CD14-positive monocyte (primary cell): ENCODE measurements around the gene D2HGDH. TPM values are rescaled to one million over a fixed set of nuclear protein-coding genes. Genes with fewer than 3 reads are reported as not detected.

Source experiments
- DNase-seq, 3 donors: peaks; one replicate each; pipeline ENCODE4 v3.0.0-alpha.2; 2011 to 2022
- H2AFZ ChIP-seq: 2 replicates; pipeline ENCODE4 v1.6.0; 2012; ENCODE audit warnings: mild to moderate bottlenecking, low read depth, low read length, inconsistent platforms; ENCODE audit not compliant: insufficient read depth, poor library complexity, severe bottlenecking
- H3K27ac ChIP-seq, 2 donors: 1 replicate in 1 of 2; 2 replicates in 1 of 2; pipeline ENCODE4 v1.5.1; 2012 to 2013; ENCODE audit warnings: low read length in 2 of 2, control low read depth in 1 of 2, inconsistent platforms in 1 of 2, low read depth in 1 of 2, mild to moderate bottlenecking in 1 of 2
- H3K27me3 ChIP-seq, 2 donors: one replicate each; pipeline versions ENCODE4 v1.6.0 to v1.6.1; 2011 to 2013; ENCODE audit warnings: low read length in 2 of 2; ENCODE audit not compliant: control insufficient read depth in 2 of 2, insufficient read depth in 2 of 2
- H3K36me3 ChIP-seq, 2 donors: replicated peaks in 1 of 2; 1 replicate in 1 of 2; 2 replicates in 1 of 2; pipeline versions ENCODE4 v1.5.1 to v1.6.1; 2012 to 2013; ENCODE audit warnings: low read length in 2 of 2, control low read depth in 1 of 2, inconsistent platforms in 1 of 2, mild to moderate bottlenecking in 1 of 2; ENCODE audit not compliant: insufficient read depth in 2 of 2, control insufficient read depth in 1 of 2
- H3K4me1 ChIP-seq, 2 donors: 1 replicate in 1 of 2; 2 replicates in 1 of 2; pipeline versions ENCODE4 v1.5.1 to v1.6.1; 2012 to 2013; ENCODE audit warnings: low read length in 2 of 2, control low read depth in 1 of 2, inconsistent platforms in 1 of 2, mild to moderate bottlenecking in 1 of 2, moderate library complexity in 1 of 2; ENCODE audit not compliant: insufficient read depth in 2 of 2, control insufficient read depth in 1 of 2
- H3K4me2 ChIP-seq: replicated peaks from 2 replicates; pipeline ENCODE3; 2012; ENCODE audit warnings: low read length, moderate library complexity, mild to moderate bottlenecking; ENCODE audit not compliant: poor library complexity, severe bottlenecking; ENCODE audit errors: extremely low read depth
- H3K4me3 ChIP-seq, 3 experiments: fragments of 200-600 bp in 1 of 3; sonication (generic) in 1 of 3; replicated peaks in 1 of 3; 1 replicate in 2 of 3; 2 replicates in 1 of 3; pipeline ENCODE4 v1.5.1; 2011 to 2013; ENCODE audit warnings: low read length in 3 of 3, mild to moderate bottlenecking in 3 of 3, control low read depth in 2 of 3, low read depth in 2 of 3, inconsistent platforms in 1 of 3, moderate library complexity in 1 of 3
- H3K79me2 ChIP-seq: 2 replicates; pipeline ENCODE4 v1.6.0; 2012; ENCODE audit warnings: mild to moderate bottlenecking, control low read depth, inconsistent platforms, low read length, moderate library complexity; ENCODE audit not compliant: insufficient read depth
- H3K9ac ChIP-seq: 2 replicates; pipeline ENCODE4 v1.6.0; 2017; ENCODE audit warnings: low read length, mild to moderate bottlenecking; ENCODE audit not compliant: insufficient read depth, poor library complexity, severe bottlenecking
- H3K9me3 ChIP-seq, 2 donors: replicated peaks in 1 of 2; 1 replicate in 1 of 2; 2 replicates in 1 of 2; pipeline versions ENCODE4 v1.5.1 to v1.6.1; 2012 to 2013; ENCODE audit warnings: low read length in 2 of 2, control low read depth in 1 of 2; ENCODE audit not compliant: control insufficient read depth in 1 of 2, insufficient read depth in 1 of 2
- H4K20me1 ChIP-seq: 2 replicates; pipeline ENCODE4 v1.6.0; 2012; ENCODE audit warnings: mild to moderate bottlenecking, low read length, control low read depth, moderate library complexity; ENCODE audit not compliant: insufficient read depth
- H3K27ac Mint-ChIP-seq, 7 donors: one replicate each; pipeline ENCODE4 v1.8.0; 2020; ENCODE audit warnings: mild to moderate bottlenecking in 7 of 7, mixed read lengths in 7 of 7, moderate library complexity in 6 of 7, inconsistent platforms in 2 of 7
- H3K27me3 Mint-ChIP-seq, 3 donors: one replicate each; pipeline ENCODE4 v1.8.0; 2021 to 2022; ENCODE audit warnings: low read depth in 3 of 3, mild to moderate bottlenecking in 3 of 3, mixed read lengths in 3 of 3, moderate library complexity in 3 of 3, inconsistent platforms in 1 of 3
- H3K36me3 Mint-ChIP-seq, 2 donors: one replicate each; pipeline ENCODE4 v1.8.0; 2020; ENCODE audit warnings: mixed read lengths in 2 of 2, inconsistent platforms in 1 of 2, mild to moderate bottlenecking in 1 of 2
- H3K4me1 Mint-ChIP-seq: one replicate; pipeline ENCODE4 v1.8.0; 2020; ENCODE audit warnings: mild to moderate bottlenecking, mixed read lengths
- H3K4me3 Mint-ChIP-seq, 2 donors: one replicate each; pipeline ENCODE4 v1.8.0; 2020; ENCODE audit warnings: mild to moderate bottlenecking in 2 of 2, mixed read lengths in 2 of 2, moderate library complexity in 1 of 2
- H3K9me3 Mint-ChIP-seq, 7 donors: one replicate each; pipeline ENCODE4 v1.8.0; 2020 to 2022; ENCODE audit warnings: mixed read lengths in 7 of 7, mild to moderate bottlenecking in 6 of 7, moderate library complexity in 6 of 7, inconsistent platforms in 2 of 7
- CTCF ChIP-seq: fragments of 200-600 bp; IDR thresholded peaks from one replicate; pipeline ENCODE4 v1.8.0; 2022; ENCODE audit warnings: antibody characterized with exemption, mild to moderate bottlenecking
- WGBS: methylation state at CpG from one replicate; pipeline ENCODE4 v1.1.5; 2013; ENCODE audit warnings: missing lambda C conversion rate; ENCODE audit not compliant: insufficient coverage; 5-methylcytosine and 5-hydroxymethylcytosine counted together
- intact Hi-C, 2 donors: fragments of 100-400 bp; cut with micrococcal nuclease; formaldehyde crosslinking; loops; one replicate each; pipeline versions ENCODE4 v1.15.0 to v1.15.1; 2023
- polyA plus RNA-seq, 3 donors: library from polyadenylated mRNA; depleted of rRNA in 1 of 3; unstranded in 2 of 3; stranded (reverse) in 1 of 3; fragments of 300-500 nt in 2 of 3; fragments of >200 nt in 1 of 3; fragmentation: Illumina TruSeq in 2 of 3; gene quantifications; 1 replicate in 2 of 3; 2 replicates in 1 of 3; pipeline ENCODE4 v1.2.3, GENCODE V29; 2012 to 2021

D2HGDH gene
- polyA plus RNA-seq, 3 donors = 1.0 to 57.1 (median 1.1) TPM

DNA sequence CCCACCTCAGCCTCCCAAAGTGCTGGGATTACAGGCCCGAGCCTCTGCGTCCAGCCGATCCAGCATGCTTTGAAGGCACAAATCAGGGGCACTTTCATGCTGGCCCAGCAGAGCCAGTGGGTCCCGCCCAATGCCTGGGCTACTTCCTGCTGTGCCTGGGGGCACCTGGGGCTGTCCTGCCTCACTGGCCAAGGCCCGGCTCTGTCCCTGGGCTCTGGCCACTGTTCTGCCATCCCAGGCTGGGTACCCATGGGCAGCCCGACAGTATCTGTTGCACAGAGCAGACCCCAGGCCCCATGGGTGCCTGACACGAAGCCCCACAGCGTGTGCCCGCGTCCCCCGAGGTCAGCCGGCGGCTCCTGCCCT lies 35.4 kb downstream of the D2HGDH start:
- Histone ChIP-seq H3K4me1 (no peaks in the 10 kb centered on the region), H3K9me3 (no peaks in the 10 kb centered on the region), H3K27ac (no peak overlapping the region), H3K36me3 (no peaks in the 10 kb centered on the region), H3K4me3 (no peak overlapping the region), H3K9ac (no peak overlapping the region), H3K79me2 (no peaks in the 10 kb centered on the region), H3K4me2 (no peak overlapping the region), H4K20me1 (no peaks in the 10 kb centered on the region), H3K27me3 (no peaks in the 10 kb centered on the region), H2AFZ (no peak overlapping the region)
- no peak for TF ChIP-seq CTCF
- 87% methylated on average over 13 of the region's 13 CpGs for WGBS
- H3K27me3 Mint-ChIP-seq = peaks cover 4 to 13% (median 5%) of the 10 kb centered on the region in 3 donors
- no peak for DNase-seq
- no peak overlapping the region for H3K27ac Mint-ChIP-seq
- H3K36me3 Mint-ChIP-seq = peaks cover 0 to under 1% of the 10 kb centered on the region in 2 donors
- H3K9me3 Mint-ChIP-seq = no peaks in the 10 kb centered on the region
- no peak overlapping the region for H3K4me3 Mint-ChIP-seq
- intact Hi-C loops = no loop called here
- peaks cover 5% of the 10 kb centered on the region for H3K4me1 Mint-ChIP-seq

DNA sequence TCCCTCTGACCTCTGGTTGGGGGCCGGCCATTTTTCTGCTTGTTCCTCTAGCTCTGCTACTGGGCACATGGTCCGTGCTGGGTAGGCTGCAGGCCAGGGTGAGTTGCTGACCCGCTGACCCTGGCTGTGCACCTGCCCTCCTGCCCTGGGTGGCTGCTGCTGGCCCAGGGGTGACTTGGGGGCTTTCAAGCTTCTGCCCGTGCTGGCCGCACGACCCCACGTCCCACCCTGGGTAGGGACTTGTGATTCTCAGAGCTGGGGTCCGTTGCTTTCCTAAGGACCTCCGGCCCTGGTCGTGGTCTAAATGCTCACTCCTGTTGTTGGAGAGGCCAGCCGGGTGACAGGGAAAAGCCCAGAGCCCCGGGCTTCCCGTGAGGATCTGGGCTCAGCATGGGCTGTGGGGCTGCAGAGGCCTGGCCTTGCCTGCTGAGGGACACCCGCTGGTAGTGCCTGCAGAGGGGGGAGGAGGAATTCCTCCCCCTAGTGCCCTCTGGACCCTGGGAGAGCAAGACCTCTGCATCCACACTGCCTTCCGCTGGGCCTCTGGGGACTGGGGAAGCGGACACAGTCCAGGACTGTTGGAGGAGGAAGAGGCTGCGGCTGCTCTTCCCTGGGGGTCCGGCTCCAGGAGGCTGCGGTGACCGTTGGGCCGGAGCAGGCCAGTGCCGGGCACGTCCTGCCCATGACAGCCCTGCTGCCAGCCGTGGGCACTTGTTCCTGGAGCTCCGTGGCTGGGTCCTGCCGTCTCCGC lies 35.9 kb downstream of the D2HGDH start:
- Mint-ChIP-seq H3K36me3 (no peaks in the 10 kb centered on the region), H3K4me1 (peaks cover 5% of the 10 kb centered on the region), H3K27ac (no peak overlapping the region), H3K4me3 (no peak overlapping the region), H3K9me3 (no peaks in the 10 kb centered on the region), H3K27me3 (peaks cover 4 to 16% (median 5%) of the 10 kb centered on the region in 3 donors)
- Histone ChIP-seq H3K9me3 (no peaks in the 10 kb centered on the region), H3K27ac (no peak overlapping the region), H3K36me3 (no peaks in the 10 kb centered on the region), H3K9ac (no peak overlapping the region), H3K79me2 (no peaks in the 10 kb centered on the region), H3K4me1 (no peaks in the 10 kb centered on the region), H3K4me2 (no peak overlapping the region), H3K27me3 (no peaks in the 10 kb centered on the region), H2AFZ (no peak overlapping the region), H3K4me3 (no peak overlapping the region), H4K20me1 (no peaks in the 10 kb centered on the region)
- no peak for DNase-seq
- WGBS = 83% methylated on average over 25 of the region's 27 CpGs
- intact Hi-C loops = no loop called here
- TF ChIP-seq CTCF = no peak
